SK-N-SH (cell line): ENCODE data around the gene QRFPR.

ENCODE experiments used
- CTCF ChIP-seq: fragments of 200-600 bp; sonication (generic); IDR thresholded peaks from 2 replicates; pipeline ENCODE4 v1.6.1; 2017; ENCODE audit warnings: antibody characterized with exemption, mild to moderate bottlenecking, moderate library complexity
- EZH2phosphoT487 ChIP-seq: fragments of 200-600 bp; sonication (generic); IDR thresholded peaks from 2 replicates; pipeline ENCODE4 v1.6.1; 2017; ENCODE audit warnings: low read depth, mixed run types, mild to moderate bottlenecking, antibody characterized with exemption, moderate library complexity, borderline replicate concordance
- GATA2 ChIP-seq: sonication (generic); formaldehyde crosslinking; IDR thresholded peaks from 2 replicates; pipeline ENCODE4 v1.5.0; 2020; ENCODE audit warnings: mild to moderate bottlenecking, missing genetic modification reagents
- MAX ChIP-seq: IDR thresholded peaks from 2 replicates; pipeline ENCODE4 v1.4.0; 2012; ENCODE audit warnings: low read depth
- REST ChIP-seq: IDR thresholded peaks from 2 replicates; pipeline ENCODE4 v1.6.1; 2012; ENCODE audit warnings: mild to moderate bottlenecking, low read depth, low read length, moderate library complexity
- TCF12 ChIP-seq: IDR thresholded peaks from 2 replicates; pipeline ENCODE4 v1.4.0; 2012
- USF2 ChIP-seq: fragments of 150-350 bp; IDR thresholded peaks from 2 replicates; pipeline ENCODE4 v1.6.1; 2017; ENCODE audit warnings: antibody characterized with exemption, low read length, low read depth, borderline replicate concordance

- TF ChIP-seq USF2 (no peak), CTCF (no peak), MAX (no peak), TCF12 (no peak), EZH2phosphoT487 (no peak), GATA2 (CRISPR knock-in tag) (no peak), REST (no peak)
These were observed 41.5 kb downstream of the QRFPR start for GRCh38 chr4:121339307-121339706.
